ENCODE results near the gene STPG1. TPM values are rescaled to one million over a fixed set of nuclear protein-coding genes. Genes with fewer than 3 reads are reported as not detected.
A peak's percentile ranks its signal among the peaks of the same experiment; 100 is the strongest.

STPG1 gene
- total and polyA plus RNA-seq, 9 of the 15 experiments (the other 6 are each of a cell fraction or from before 2014, with no cell fraction given): 5.0 to 11.9 (median 8.3) TPM

- no peak for TF ChIP-seq ZNF277 (CRISPR knock-in tag; IDR thresholded peaks at IDR 0.05; ENCODE audit: borderline replicate concordance)
- peak; percentile 81 for TF ChIP-seq CBFA2T2 (conservative IDR thresholded peaks at IDR 0.05)
- no peak for TF ChIP-seq DMBX1 (CRISPR knock-in tag; IDR thresholded peaks at IDR 0.05; ENCODE audit: borderline replicate concordance)
- TF ChIP-seq ELF4 (CRISPR knock-in tag; IDR thresholded peaks at IDR 0.05): no peak
- TF ChIP-seq TRIM28 (IDR thresholded peaks at IDR 0.05): no peak
- TF ChIP-seq ZNF316 (IDR thresholded peaks at IDR 0.05): peak; percentile 19; the same call in 1 of the 2 replicates
- TF ChIP-seq IFI16 (CRISPR knock-in tag; IDR thresholded peaks at IDR 0.05): no peak
- no peak for TF ChIP-seq HMG20A (CRISPR knock-in tag; conservative IDR thresholded peaks at IDR 0.05)
- no peak for TF ChIP-seq NCOA6 (IDR thresholded peaks at IDR 0.05)
- TF ChIP-seq KDM2B (CRISPR knock-in tag; IDR thresholded peaks at IDR 0.05): no peak
- no peak for TF ChIP-seq AFF4 (CRISPR knock-in tag; IDR thresholded peaks at IDR 0.05)
- 0 out of 2 replicates have a peak, but pooled peaks have one; percentile 27 for TF ChIP-seq MTA3 (IDR thresholded peaks at IDR 0.05; ENCODE audit: borderline replicate concordance)
- no peak for TF ChIP-seq SNAPC5 (CRISPR knock-in tag; IDR thresholded peaks at IDR 0.05)
- TF ChIP-seq TCF15 (CRISPR knock-in tag; IDR thresholded peaks at IDR 0.05): no peak
- no peak for TF ChIP-seq THRB (CRISPR knock-in tag; conservative IDR thresholded peaks at IDR 0.05)
- no peak for TF ChIP-seq ZBTB34 (CRISPR knock-in tag; IDR thresholded peaks at IDR 0.05)
- no peak for TF ChIP-seq HOMEZ (CRISPR knock-in tag; IDR thresholded peaks at IDR 0.05)
- no peak for TF ChIP-seq ZNF347 (CRISPR knock-in tag; IDR thresholded peaks at IDR 0.05; ENCODE audit: low read depth)
Observed at GRCh38 chr1:24438423-24438901, 24.9 kb upstream of the STPG1 start (continued).
